Measurements from ENCODE around the gene KRT5. TPM values are rescaled to one million over a fixed set of nuclear protein-coding genes. Genes with fewer than 3 reads are reported as not detected.
A peak's percentile ranks its signal among the peaks of the same experiment; 100 is the strongest.

Gene KRT5
- total and polyA plus RNA-seq, 3 donors from 2014 or later = 0.39 to 2.6 (median 1.1) TPM

GRCh38 chr12:52499806-52500560 lies 20.2 kb downstream of the KRT5 start:
- WGBS, 2 donors = 90 to 92% methylated on average over 5 of the region's 5 CpGs
- intact Hi-C loops (cut with DNase I; ENCODE audit: low total_unique reads) = no loop called here
- H3K27ac ChIP-seq = no peak overlapping the region
- TF ChIP-seq POLR2A (IDR thresholded peaks at IDR 0.05) = no peak
- no peak for TF ChIP-seq CTCF (IDR thresholded peaks at IDR 0.05)
- DNase-seq = no peak
- no peaks in the 10 kb centered on the region for H3K27me3 ChIP-seq
- no peaks in the 10 kb centered on the region for H3K9me3 ChIP-seq
- H3K4me3 ChIP-seq = no peak overlapping the region
- H3K4me1 ChIP-seq = peaks cover 16% of the 10 kb centered on the region
- no peaks in the 10 kb centered on the region for H3K36me3 ChIP-seq (ENCODE audit: low read depth, missing control alignments)

GRCh38 chr12:52498946-52499345 lies 21.2 kb downstream of the KRT5 start:
- Histone ChIP-seq H3K36me3 (ENCODE audit: low read depth, missing control alignments) (no peaks in the 10 kb centered on the region), H3K4me3 (no peak overlapping the region), H3K27ac (no peak overlapping the region), H3K9me3 (no peaks in the 10 kb centered on the region), H3K4me1 (peaks cover 23% of the 10 kb centered on the region), H3K27me3 (no peaks in the 10 kb centered on the region)
- intact Hi-C loops (cut with DNase I; ENCODE audit: low total_unique reads) = no loop called here
- no peak for DNase-seq
- TF ChIP-seq POLR2A (IDR thresholded peaks at IDR 0.05) = no peak
- no peak for TF ChIP-seq CTCF (IDR thresholded peaks at IDR 0.05)
- 36 to 62% methylated on average over 1 of the region's 1 CpG for WGBS, 2 donors

- DNase-seq = no peak
- Histone ChIP-seq H3K27ac (no peak overlapping the region), H3K4me3 (no peak overlapping the region), H3K36me3 (ENCODE audit: low read depth, missing control alignments) (no peaks in the 10 kb centered on the region), H3K27me3 (no peaks in the 10 kb centered on the region), H3K9me3 (no peaks in the 10 kb centered on the region), H3K4me1 (peaks cover 25% of the 10 kb centered on the region)
- TF ChIP-seq POLR2A (IDR thresholded peaks at IDR 0.05) = no peak
- TF ChIP-seq CTCF (IDR thresholded peaks at IDR 0.05) = no peak
- intact Hi-C loops (cut with DNase I; ENCODE audit: low total_unique reads) = no loop called here
- WGBS, 2 donors = 91 to 99% methylated on average over 7 of the region's 7 CpGs
Observed at GRCh38 chr12:52497975-52498374, 22.2 kb downstream of the KRT5 start.

GRCh38 chr12:52496590-52497071 lies 23.6 kb downstream of the KRT5 start:
- no peak overlapping the region for H3K4me3 ChIP-seq
- H3K36me3 ChIP-seq (ENCODE audit: low read depth, missing control alignments) = no peaks in the 10 kb centered on the region
- WGBS, 2 donors = 43 to 51% methylated on average over 3 to 4 of the region's 4 CpGs
- no peaks in the 10 kb centered on the region for H3K9me3 ChIP-seq
- peak overlapping the region in 1 of 2 donors; percentile 25 for H3K27ac ChIP-seq
- peaks cover 25% of the 10 kb centered on the region for H3K4me1 ChIP-seq
- intact Hi-C loops (cut with DNase I; ENCODE audit: low total_unique reads) = no loop called here
- no peaks in the 10 kb centered on the region for H3K27me3 ChIP-seq
- peak; percentile 38 for DNase-seq
- no peak for TF ChIP-seq CTCF (IDR thresholded peaks at IDR 0.05)
- TF ChIP-seq POLR2A (IDR thresholded peaks at IDR 0.05) = no peak

- H3K27ac ChIP-seq = peak overlapping the region in 1 of 2 donors; percentile 25
- H3K4me1 ChIP-seq = peaks cover 25% of the 10 kb centered on the region
- no peaks in the 10 kb centered on the region for H3K36me3 ChIP-seq (ENCODE audit: low read depth, missing control alignments)
- TF ChIP-seq CTCF (IDR thresholded peaks at IDR 0.05) (no peak), POLR2A (IDR thresholded peaks at IDR 0.05) (no peak)
- H3K4me3 ChIP-seq = no peak overlapping the region
- DNase-seq = no peak
- intact Hi-C loops (cut with DNase I; ENCODE audit: low total_unique reads) = no loop called here
- H3K27me3 ChIP-seq = no peaks in the 10 kb centered on the region
- H3K9me3 ChIP-seq = no peaks in the 10 kb centered on the region
- 54 to 55% methylated on average over 2 of the region's 2 CpGs for whole genome bisulfite sequencing, 2 donors
Observed at GRCh38 chr12:52496054-52496453, 24.1 kb downstream of the KRT5 start.
